Activated CD4-positive, alpha-beta T cell treated with anti-CD3 and anti-CD28 coated beads, Interleukin-2, amount 50 U/mL, for 1 hour (primary cell): Measurements from ENCODE around the gene DGCR6L.
"Not testable (repeated sequence)": the region's sequence is repeated elsewhere in the genome, so short reads cannot be mapped to it uniquely, and the experiment has no call there.

Experiments used
- DNase-seq: peaks from one replicate; pipeline ENCODE4 v3.0.0-alpha.2; 2020

The DGCR6L gene

GRCh38 chr22:20319745-20320658, at the start of gene DGCR6L:
Gene DGCR6L (minus strand): TSS chr22:20320060. CDS start chr22:20319988, 72 bp downstream.
- peak; percentile 97 for DNase-seq

DNA sequence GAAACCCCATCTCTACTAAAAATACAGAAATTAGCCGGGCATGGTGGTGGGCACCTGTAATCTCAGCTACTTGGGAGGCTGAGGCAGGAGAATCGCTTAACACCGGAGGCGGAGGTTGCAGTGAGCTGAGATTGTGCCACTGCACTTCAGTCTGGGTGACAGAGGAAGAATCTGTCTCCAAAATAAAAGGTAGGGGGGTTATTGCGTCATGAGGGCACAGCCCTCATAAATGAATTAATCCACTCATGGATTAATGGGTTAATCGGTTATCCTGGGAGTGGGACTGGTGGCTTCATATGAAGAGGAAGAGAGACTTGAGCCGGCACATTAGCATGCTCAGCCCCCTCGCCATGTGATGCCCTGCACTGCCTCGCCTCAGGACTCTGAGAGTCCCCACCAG, 49.0 kb upstream of the DGCR6L start:
- DNase-seq = not testable (repeated sequence)

- DNase-seq = not testable (repeated sequence)
Observed at GRCh38 chr22:20366841-20367240, 47.0 kb upstream of the DGCR6L start.

- DNase-seq = not testable (repeated sequence)
Observed at GRCh38 chr22:20364335-20365260, 44.7 kb upstream of the DGCR6L start.

DNA sequence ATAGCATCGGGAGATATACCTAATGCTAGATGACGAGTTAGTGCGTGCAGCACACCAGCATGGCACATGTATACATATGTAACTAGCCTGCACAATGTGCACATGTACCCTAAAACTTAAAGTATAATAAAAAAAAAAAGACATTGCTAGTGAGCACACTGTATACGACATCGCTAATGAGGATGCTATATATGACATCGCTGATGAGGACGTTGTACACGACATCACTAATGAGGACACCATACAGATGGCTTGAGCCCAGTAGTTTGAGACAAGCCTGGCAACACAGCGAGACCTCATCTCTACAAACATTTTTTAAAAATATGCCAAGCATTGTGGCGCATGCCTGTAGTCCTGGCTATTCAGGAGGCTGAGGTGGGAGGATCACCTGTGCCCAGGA, 42.5 kb upstream of the DGCR6L start:
- DNase-seq = not testable (repeated sequence)

GRCh38 chr22:20361752-20362229, 41.9 kb upstream of the DGCR6L start:
- not testable (repeated sequence) for DNase-seq

GRCh38 chr22:20360866-20361751, 41.2 kb upstream of the DGCR6L start:
- DNase-seq = not testable (repeated sequence)

DNA sequence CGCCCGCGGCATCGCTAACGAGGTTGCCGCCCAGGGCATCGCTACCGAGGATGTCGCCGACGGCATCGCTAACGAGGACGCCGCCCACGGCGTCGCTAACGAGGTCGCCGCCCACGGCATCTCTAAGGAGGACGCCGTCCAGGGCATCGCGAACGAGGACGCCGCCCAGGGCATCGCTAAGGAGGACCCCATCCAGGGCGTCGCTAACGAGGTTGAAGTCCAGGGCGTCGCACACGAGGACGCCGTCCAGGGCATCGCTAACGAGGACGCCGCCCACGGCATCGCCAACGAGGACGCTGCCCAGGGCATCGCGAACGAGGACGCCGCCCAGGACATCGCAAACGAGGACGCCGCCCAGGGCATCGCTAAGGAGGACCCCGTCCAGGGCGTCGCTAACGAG, 40.4 kb upstream of the DGCR6L start:
- not testable (repeated sequence) for DNase-seq

DNA sequence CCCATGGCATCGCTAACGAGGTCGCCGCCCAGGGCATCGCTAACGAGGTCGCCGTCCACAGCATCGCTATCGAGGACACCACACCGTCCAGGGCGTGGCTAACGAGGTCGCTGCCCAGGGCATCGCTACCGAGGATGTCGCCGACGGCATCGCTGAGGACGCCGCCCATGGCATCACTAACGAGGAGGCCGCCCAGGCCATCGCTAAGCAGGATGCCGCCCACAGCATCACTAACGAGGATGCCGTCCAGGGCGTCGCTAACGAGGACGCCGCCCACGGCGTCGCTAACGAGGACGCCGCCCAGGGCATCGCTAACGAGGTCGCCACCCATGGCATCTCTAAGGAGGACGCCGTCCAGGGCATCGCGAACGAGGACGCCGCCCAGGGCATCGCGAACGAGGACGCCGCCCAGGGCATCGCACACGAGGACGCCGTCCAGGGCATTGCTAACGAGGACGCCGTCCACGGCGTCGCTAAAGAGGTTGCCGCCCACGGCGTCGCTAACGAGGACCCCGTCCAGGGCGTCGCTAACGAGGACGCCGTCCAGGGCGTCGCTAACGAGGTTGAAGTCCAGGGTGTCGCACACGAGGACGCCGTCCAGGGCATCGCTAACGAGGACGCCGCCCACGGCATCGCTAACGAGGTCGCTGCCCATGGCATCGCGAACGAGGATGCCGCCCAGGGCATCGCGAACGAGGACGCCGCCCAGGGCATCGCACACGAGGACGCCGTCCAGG, 38.8 kb upstream of the DGCR6L start:
- DNase-seq = not testable (repeated sequence)

DNA sequence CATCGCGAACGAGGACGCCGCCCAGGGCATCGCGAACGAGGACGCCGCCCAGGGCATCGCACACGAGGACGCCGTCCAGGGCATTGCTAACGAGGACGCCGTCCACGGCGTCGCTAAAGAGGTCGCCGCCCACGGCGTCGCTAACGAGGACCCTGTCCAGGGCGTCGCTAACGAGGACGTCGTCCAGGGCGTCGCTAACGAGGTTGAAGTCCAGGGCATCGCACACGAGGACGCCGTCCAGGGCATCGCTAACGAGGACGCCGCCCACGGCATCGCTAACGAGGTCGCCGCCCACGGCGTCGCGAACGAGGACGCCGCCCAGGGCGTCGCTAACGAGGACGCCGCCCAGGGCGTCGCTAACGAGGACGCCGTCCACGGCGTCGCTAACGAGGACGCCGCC, 38.1 kb upstream of the DGCR6L start:
- not testable (repeated sequence) for DNase-seq

GRCh38 chr22:20356906-20357305, 37.0 kb upstream of the DGCR6L start:
- DNase-seq = not testable (repeated sequence)

- DNase-seq = not testable (repeated sequence)
Observed at GRCh38 chr22:20355939-20356636, 36.2 kb upstream of the DGCR6L start.

GRCh38 chr22:20354238-20354975, 34.5 kb upstream of the DGCR6L start:
- no peak for DNase-seq

DNA sequence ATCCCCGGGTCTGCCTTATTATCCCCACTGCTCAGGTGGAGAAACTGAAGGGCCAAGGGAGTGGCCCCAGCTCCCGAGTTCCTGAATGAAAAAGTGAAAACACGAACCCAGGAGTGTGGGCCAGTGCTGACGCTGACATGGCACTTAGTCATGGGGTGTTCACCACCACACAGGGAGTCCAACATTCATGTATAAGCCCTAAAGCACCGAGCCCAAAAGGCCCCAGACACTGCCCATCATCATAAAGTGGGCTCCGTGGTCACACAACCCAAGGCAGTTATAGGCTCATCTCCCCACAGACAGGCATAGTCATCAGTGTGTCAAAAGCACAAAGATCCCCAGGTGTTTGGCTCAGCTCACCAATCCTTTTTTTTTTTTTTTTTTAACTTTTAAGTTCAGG, 32.7 kb upstream of the DGCR6L start:
- not testable (repeated sequence) for DNase-seq

DNA sequence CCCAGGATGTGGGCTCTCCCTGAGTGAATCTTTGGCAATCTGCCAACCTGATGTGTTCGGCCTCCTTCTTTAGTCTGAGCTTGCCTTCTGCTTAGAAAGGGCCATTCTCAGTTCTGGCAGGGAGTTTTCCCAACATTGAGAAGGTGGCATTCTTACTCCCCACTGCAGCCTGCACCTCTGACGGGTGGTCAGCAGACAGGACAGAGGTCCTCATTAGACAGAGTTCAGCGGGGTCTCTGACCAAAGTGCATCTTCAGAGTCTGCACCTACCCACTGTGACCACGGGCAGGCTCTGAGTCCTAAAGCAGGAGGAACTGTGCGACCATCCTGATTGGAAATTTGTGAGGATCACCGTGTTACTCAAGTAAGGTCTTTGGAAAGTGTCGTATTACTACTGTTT, 26.7 kb upstream of the DGCR6L start:
- DNase-seq = not testable (repeated sequence)

- DNase-seq = not testable (repeated sequence)
Observed at GRCh38 chr22:20338291-20338690, 18.4 kb upstream of the DGCR6L start.

DNA sequence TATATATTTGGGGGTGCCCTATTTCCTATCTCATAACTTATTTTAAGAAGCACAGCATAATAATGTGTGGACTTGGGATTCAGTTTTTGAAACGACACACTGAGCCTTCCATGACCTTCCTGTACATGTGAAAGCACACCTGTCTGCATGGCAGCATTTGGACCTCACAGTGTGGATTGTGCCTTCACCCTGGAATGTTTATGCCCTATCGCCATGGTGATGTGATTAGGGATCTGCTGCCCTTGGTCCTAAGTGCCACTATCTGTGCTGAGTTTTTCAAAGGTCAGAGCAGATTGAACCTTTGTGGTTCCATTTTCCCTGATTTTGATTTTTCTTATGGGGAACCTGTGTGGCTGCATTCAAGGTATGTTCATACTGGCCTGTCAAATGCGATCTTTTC, 17.9 kb upstream of the DGCR6L start:
- DNase-seq = not testable (repeated sequence)

GRCh38 chr22:20336561-20336960, 16.7 kb upstream of the DGCR6L start:
- not testable (repeated sequence) for DNase-seq

- DNase-seq = peak; percentile 47
Observed at GRCh38 chr22:20328569-20328930, 8.7 kb upstream of the DGCR6L start.

DNA sequence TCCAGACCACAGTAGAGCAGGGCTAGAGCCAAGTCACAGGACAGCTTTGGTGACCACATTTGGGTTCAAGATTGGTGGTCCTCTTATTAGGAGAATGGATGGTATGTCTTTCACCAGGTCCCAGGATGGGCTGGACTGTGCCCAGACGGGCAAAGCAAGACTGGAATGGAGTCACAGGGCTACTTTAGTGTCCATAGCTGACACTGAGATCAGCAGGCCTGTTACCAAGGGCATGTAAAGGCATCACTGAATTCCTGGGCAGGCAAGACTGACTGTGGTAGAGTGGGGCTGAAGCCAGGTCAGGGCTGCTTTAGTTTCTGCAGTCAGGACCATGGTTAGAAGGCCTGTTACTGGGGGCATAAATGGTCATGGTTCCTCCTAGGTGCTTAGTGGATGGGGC, 6.1 kb upstream of the DGCR6L start:
- not testable (repeated sequence) for DNase-seq
